Stimulated activated CD8-positive, alpha-beta memory T cell treated with anti-CD3 and anti-CD28 coated beads, Interleukin-2, amount 100 ng/mL, for 48 hours (primary cell): ENCODE data around the gene OR4K17.
"Not testable (repeated sequence)": the region's sequence is repeated elsewhere in the genome, so short reads cannot be mapped to it uniquely, and the experiment has no call there.

Source experiments
- DNase-seq, 2 donors: peaks; one replicate each; pipeline ENCODE4 v3.0.0-alpha.2; 2020; ENCODE audit warnings: low read depth in 2 of 2

Gene OR4K17, protein sequence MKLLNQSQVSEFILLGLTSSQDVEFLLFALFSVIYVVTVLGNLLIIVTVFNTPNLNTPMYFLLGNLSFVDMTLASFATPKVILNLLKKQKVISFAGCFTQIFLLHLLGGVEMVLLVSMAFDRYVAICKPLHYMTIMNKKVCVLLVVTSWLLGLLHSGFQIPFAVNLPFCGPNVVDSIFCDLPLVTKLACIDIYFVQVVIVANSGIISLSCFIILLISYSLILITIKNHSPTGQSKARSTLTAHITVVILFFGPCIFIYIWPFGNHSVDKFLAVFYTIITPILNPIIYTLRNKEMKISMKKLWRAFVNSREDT

DNA sequence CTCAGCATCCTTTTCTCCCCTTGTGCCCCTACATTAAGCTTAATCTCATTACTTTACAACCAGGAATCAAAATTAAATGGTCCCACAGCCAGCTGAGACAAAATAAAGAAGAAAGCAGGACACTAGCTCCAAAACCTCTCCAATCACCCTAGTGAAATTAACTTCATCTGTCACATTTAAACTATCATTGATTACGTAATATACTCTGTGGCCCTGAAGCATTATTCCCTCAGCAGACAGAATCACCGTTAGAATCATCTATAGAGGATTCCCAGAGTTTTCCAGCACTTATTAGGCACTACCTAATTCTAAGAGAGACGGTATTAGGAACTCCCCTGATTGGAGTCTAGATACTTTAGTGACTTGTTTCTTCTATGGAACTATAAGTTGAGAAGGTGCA, at the start of gene OR4K17:
TSS of gene OR4K17 (plus strand) at position 302 of the 400 bp plus-strand sequence. CDS start 6,761 bp downstream, outside the sequence.
- no peak for DNase-seq

DNA sequence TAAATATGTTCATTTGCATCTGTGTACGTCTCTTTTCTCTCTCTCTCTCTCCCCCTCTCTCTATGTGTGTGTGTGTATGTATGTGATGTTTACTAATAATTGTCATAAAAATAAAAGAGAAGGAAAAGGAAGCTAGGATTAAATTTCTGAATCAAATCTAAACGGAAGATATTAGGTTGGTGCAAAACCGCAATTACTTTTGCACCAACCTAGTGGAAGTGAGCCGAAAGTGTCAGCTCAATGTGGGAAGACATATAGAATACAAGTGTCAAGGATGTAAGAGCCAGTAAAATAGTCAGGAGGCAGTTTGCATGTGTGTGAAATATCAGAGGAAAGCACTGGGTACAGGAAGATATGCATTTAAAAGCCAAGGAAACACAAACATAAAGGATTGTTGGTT, 18.5 kb upstream of the OR4K17 start:
- DNase-seq, result no peak

DNA sequence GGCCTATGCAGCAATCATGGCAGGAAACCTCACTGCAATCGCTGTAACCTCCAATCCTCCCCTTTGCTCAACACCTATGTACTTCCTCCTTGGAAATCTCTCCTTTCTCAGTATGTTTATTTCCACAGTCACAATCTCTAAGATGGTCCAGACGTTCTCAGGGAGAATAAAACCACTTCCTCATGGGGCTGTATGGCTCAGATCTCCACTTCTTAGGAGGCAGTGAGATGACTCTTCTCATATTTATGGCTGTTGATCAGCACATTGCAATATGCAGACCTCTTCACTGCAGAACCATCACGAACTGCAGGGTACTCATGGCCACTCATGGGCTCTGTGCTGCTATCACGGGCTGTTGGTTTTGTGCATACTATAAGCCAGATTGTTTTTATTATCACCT, 17.1 kb upstream of the OR4K17 start:
- DNase-seq, result no peak

DNA sequence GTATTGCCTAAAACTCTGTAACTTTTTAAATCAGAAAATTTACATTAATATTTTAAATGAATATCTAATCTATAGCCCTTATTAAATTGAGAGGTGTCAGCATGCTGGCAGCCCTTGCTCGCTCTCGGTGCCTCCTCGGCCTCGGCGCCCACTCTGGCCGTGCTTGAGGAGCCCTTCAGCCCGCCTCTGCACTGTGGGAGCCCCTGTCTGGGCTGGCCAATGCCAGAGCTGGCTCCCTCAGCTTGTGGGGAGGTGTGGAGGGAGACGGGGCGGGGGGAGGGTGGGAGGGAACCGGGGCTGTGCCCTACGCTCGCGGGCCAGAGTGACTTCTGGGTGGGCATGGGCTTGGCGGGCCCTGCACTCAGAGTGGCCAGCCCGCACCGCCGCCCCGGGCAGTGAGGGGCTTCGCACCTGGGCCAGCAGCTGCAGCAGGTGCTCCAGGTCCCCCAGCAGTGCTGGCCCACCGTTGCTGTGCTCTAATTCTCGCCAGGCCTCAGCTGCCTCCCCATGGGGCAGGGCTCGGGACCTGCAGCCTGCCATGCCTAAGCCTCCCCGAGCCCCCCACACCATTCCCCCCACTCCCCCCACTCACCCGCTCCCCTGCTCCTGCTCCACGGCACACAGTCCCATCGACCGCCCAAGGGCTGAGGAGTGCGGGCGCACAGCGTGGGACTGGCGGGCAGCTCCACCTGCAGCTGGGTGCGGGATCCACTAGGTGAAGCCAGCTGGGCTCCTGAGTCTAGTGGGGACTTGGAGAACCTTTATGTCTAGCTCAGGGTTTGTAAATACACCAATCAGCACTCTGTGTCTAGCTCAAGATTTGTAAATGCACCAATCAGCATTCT, 11.4 kb upstream of the OR4K17 start:
- DNase-seq, result not testable (repeated sequence)

DNA sequence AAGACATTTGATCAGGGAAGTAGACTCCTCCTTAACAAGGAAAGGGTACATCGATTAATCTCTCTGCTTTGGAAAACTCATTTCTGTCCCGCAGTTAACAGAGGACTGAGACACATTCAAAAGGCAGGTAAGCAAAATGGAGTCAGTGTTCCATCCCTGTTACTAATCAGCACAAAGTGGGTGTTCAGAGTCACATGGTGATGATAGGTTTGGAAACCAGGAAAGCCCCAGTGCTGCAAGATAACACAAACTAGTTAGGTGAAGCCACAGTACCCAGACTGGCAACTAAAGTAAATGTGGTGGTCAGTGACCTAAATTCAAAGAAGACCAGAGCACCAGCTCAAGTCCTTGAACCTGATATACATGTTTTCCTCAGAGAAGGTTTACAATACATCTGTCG, 1.8 kb downstream of the OR4K17 start:
- DNase-seq, result no peak

DNA sequence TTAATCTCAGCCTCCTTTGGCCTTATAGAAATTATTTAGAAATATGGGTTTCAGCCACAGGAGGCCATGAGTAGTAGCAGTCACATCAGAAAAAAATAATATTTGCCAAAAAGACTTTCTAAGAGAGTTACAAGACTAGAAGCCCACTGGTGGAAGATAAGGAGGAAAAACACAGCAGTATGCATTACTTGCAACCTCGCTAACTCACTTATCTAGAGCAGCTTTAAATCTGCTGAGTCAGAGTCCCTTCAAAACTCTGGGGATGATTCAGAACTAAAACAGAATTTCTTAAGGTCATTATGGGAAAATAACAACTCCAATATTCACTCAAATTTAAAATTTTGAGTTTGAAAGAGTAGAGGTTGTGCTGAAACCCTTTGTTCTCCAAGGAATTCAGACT, 6.2 kb downstream of the OR4K17 start:
- DNase-seq, result no peak

DNA sequence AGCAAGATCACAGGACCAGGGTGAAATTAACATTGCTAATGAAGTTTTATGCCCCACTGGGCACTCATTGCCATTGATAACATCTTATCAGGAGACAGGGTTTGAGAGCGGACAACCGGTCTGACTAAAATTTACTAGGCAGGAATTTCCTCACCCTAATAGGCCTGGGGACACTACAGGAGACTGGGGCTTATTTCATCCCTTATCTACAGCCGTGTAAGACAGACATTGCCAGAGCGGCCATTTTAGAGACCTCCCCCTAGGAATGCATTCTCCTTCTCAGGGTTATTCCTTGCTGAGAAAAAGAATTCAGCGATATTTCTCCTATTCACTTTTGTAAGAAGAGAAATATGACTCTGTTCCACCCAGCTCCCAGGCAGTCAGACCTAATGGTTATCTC, 8.3 kb downstream of the OR4K17 start:
- DNase-seq, result no peak

DNA sequence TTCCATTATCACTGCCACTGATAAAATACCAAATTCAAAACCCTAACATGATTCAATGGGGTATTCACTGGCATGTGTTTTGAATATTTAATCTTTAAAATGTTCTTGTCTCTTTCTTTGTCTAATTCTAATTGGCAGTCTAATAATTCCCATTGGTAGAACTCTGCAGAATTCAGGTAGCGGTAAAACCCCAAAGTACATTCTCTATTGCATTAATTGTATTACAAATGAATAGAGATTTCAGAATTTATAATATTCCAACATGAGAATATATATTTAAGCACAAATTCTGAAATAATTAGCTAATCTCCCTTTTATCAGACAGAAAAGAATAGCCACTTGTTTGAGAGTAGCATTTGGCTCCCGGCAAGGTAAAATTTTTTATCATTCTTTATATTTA, 28.0 kb downstream of the OR4K17 start, which contains the start of gene OR4N5:
TSS of gene OR4N5 (plus strand) at position 301 of the 400 bp plus-strand sequence. CDS start 4,916 bp downstream, outside the sequence.
- no peak for DNase-seq

DNA sequence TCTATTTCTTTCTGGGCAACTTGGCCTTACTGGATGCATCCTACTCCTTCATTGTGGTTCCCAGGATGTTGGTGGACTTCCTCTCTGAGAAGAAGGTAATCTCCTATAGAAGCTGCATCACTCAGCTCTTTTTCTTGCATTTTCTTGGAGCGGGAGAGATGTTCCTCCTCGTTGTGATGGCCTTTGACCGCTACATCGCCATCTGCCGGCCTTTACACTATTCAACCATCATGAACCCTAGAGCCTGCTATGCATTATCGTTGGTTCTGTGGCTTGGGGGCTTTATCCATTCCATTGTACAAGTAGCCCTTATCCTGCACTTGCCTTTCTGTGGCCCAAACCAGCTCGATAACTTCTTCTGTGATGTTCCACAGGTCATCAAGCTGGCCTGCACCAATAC, 33.4 kb downstream of the OR4K17 start:
- no peak for DNase-seq

DNA sequence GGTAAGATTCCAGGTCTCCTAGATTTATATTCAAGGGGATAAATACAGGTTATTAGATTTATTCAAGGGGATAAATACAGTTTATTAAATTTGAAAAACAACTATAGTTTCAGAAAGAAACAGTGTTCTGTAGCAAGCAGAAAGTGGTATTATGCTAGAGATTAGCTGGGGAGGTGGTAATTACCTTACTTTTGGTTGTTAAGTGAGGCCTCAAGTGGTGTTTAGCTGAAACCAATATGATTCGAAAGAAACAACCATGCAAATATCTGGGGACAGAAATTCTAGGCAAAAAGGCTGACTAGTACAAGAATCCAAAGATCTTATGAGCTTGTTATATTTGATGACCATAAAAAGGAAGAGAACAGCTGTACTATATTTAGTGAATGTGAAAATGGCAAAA, 34.3 kb downstream of the OR4K17 start:
- no peak for DNase-seq

DNA sequence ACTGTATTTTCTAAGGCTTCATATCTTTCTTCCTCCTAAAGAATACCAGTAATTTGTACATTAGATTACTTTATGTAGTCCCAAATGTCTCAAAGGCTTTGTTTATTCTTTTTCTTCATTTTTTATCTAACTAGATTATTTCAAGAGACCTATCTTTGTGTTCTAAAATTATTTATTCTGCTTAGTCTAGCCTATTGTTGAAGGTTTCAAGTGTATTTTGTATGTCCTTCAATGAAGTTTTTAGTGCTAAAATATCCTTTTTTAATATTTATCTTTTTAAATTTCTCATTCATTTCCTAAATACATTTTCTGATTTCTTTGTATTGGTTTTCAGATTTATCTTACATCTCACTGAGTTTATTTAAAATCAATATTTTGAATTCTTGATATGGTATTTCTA, 53.9 kb downstream of the OR4K17 start:
- no peak for DNase-seq

DNA sequence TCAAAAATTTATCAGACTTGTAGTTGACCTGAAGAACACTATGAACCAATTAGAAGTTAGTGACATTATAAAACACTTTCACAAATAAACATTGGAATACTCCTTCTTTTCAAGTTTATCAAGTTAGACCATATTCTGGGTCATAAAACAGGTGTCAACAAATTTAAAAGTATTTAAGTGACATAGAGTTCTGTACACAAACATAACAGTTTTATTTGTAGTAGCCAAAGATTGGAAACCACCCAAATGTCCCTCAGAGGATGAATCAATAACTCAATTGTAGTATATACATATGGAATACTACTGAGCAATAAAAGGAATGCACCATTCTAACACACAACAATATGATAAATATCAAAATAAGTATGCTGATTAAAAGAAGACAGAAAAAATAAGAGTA, 56.6 kb downstream of the OR4K17 start:
- no peak for DNase-seq

DNA sequence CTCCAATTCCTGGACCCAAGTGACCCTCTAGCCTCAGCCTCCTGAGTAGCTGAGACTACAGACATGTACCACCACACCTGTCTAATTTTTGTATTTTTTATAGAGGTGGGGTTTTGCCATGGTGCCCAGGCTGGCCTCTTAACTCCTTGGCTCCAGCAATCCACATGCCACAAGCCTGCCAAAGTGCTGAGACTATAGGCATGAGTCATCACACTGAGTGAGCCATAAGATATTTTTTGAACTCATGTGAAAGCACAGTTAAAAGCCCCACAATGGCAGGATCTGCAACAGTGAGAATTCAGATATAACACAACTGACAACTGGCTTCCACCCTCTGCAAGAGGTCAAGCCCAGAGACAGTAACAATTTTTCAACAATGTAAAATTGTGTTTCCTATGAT, 59.3 kb downstream of the OR4K17 start:
- not testable (repeated sequence) for DNase-seq
